Keratinocyte (primary cell): Measurements from ENCODE around the gene ORM1. TPM values are rescaled to one million over a fixed set of nuclear protein-coding genes. Genes with fewer than 3 reads are reported as not detected.

Experiments
- DNase-seq: peaks from one replicate; pipeline ENCODE4 v3.0.0-alpha.2; 2011; ENCODE audit warnings: low read depth, missing footprints, low spot score
- FAIRE-seq: peaks from 2 replicates; lab custom pipeline; 2011; peaks lifted over from hg19 to GRCh38; lab: Jason Lieb, UNC
- H2AFZ ChIP-seq: 2 replicates; pipeline ENCODE4 v1.6.0; 2012; ENCODE audit warnings: low read length, control low read depth, inconsistent platforms; ENCODE audit not compliant: control insufficient read depth
- H3K27ac ChIP-seq: 2 replicates; pipeline ENCODE4 v1.5.1; 2011; ENCODE audit warnings: low read length; ENCODE audit not compliant: control insufficient read depth, insufficient read depth
- H3K27me3 ChIP-seq: 3 replicates; pipeline ENCODE4 v1.6.0; 2011; ENCODE audit warnings: low read length; ENCODE audit not compliant: control insufficient read depth, insufficient read depth; ENCODE audit errors: extremely low read depth
- H3K36me3 ChIP-seq, 2 experiments: 2 replicates in 1 of 2; 3 replicates in 1 of 2; pipeline ENCODE4 v1.5.1; 2011; ENCODE audit warnings: low read length in 2 of 2, mild to moderate bottlenecking in 1 of 2; ENCODE audit not compliant: control insufficient read depth in 2 of 2, insufficient read depth in 2 of 2; ENCODE audit errors: extremely low read depth in 1 of 2
- H3K4me1 ChIP-seq: 3 replicates; pipeline ENCODE4 v1.5.1; 2011; ENCODE audit warnings: low read length; ENCODE audit not compliant: control insufficient read depth, insufficient read depth; ENCODE audit errors: extremely low read depth
- H3K4me2 ChIP-seq: 3 replicates; pipeline ENCODE4 v1.6.0; 2011; ENCODE audit warnings: low read depth, low read length; ENCODE audit not compliant: control insufficient read depth, insufficient read depth; ENCODE audit errors: extremely low read depth
- H3K4me3 ChIP-seq, 3 experiments: fragments of 200-600 bp in 1 of 3; sonication (generic) in 1 of 3; 2 replicates in 2 of 3; 3 replicates in 1 of 3; pipeline ENCODE4 v1.5.1; 2011 to 2016; ENCODE audit warnings: low read length in 3 of 3, mild to moderate bottlenecking in 3 of 3, control low read depth in 2 of 3, inconsistent platforms in 1 of 3, low read depth in 1 of 3, mixed read lengths in 1 of 3, mixed run types in 1 of 3, moderate library complexity in 1 of 3; ENCODE audit not compliant: control insufficient read depth in 2 of 3, insufficient read depth in 2 of 3; ENCODE audit errors: extremely low read depth in 1 of 3
- H3K79me2 ChIP-seq: 2 replicates; pipeline ENCODE4 v1.6.0; 2012; ENCODE audit warnings: low read length; ENCODE audit not compliant: control insufficient read depth, insufficient read depth
- H3K9ac ChIP-seq: 3 replicates; pipeline ENCODE4 v1.6.0; 2011; ENCODE audit warnings: low read length; ENCODE audit not compliant: control insufficient read depth, insufficient read depth; ENCODE audit errors: extremely low read depth
- H3K9me1 ChIP-seq: 3 replicates; pipeline ENCODE4 v1.6.0; 2011; ENCODE audit warnings: low read length; ENCODE audit not compliant: control insufficient read depth, insufficient read depth; ENCODE audit errors: extremely low read depth
- H3K9me3 ChIP-seq: 2 replicates; pipeline ENCODE4 v1.5.1; 2012; ENCODE audit warnings: low read depth, low read length; ENCODE audit not compliant: control insufficient read depth
- H4K20me1 ChIP-seq: 3 replicates; pipeline ENCODE4 v1.6.0; 2011; ENCODE audit warnings: low read length; ENCODE audit not compliant: control insufficient read depth, insufficient read depth; ENCODE audit errors: extremely low read depth
- CTCF ChIP-seq, 3 experiments: IDR thresholded peaks in 1 of 3; conservative IDR thresholded peaks in 1 of 3; optimal IDR thresholded peaks in 1 of 3; 2 replicates in 2 of 3; 3 replicates in 1 of 3; pipeline versions ENCODE3 to v1.5.1; 2011; ENCODE audit warnings: low read length in 3 of 3, mild to moderate bottlenecking in 3 of 3, moderate library complexity in 2 of 3, control low read depth in 1 of 3, inconsistent platforms in 1 of 3; ENCODE audit not compliant: insufficient read depth in 2 of 3; ENCODE audit errors: extremely low read depth in 1 of 3
- EZH2 ChIP-seq: IDR thresholded peaks from one replicate; pipeline ENCODE4 v1.6.1; 2012; ENCODE audit warnings: inconsistent platforms, mild to moderate bottlenecking, low read length, moderate library complexity
- dilution Hi-C: fragments of 300-500 bp; cut with MboI; formaldehyde crosslinking; loops from one replicate; pipeline ENCODE4 v1.7.0; 2020; ENCODE audit warnings: low sequenced_read_pairs; ENCODE audit not compliant: extremely low pct_ligation_motif_present
- polyA plus RNA-seq, 5 experiments: library from polyadenylated mRNA; depleted of rRNA in 3 of 5; stranded (reverse) in 3 of 5; stranded (forward) in 1 of 5; unstranded in 1 of 5; fragments of >200 nt; gene quantifications; 1 replicate in 1 of 5; 2 replicates in 3 of 5; 3 replicates in 1 of 5; pipeline versions ENCODE4 v1.2.1 to v1.2.3, GENCODE V29; 2011 to 2012; ENCODE audit warnings: missing spikeins in 2 of 5, low read depth in 1 of 5, low replicate concordance in 1 of 5

Gene ORM1
- polyA plus RNA-seq, 1 donor (not counting 4 experiments of a cell fraction or from before 2014, with no cell fraction given), result not detected

- Histone ChIP-seq H3K4me3 (no peak overlapping the region), H4K20me1 (no peaks in the 10 kb centered on the region), H3K79me2 (no peaks in the 10 kb centered on the region), H3K4me2 (no peak overlapping the region), H2AFZ (no peak overlapping the region), H3K9me3 (no peaks in the 10 kb centered on the region), H3K27ac (no peak overlapping the region), H3K9ac (no peak overlapping the region), H3K36me3 (peaks cover 6 to 10% of the 10 kb centered on the region in 2 experiments), H3K27me3 (no peaks in the 10 kb centered on the region), H3K9me1 (peaks cover 2% of the 10 kb centered on the region), H3K4me1 (peaks cover 19% of the 10 kb centered on the region)
- DNase-seq, result no peak
- dilution Hi-C loops, result no loop called here
- TF ChIP-seq EZH2 (no peak), CTCF (optimal IDR thresholded peaks at IDR 0.05 in 1 of 3, IDR thresholded peaks at IDR 0.05 in 1 of 3, conservative IDR thresholded peaks at IDR 0.05 in 1 of 3; ENCODE audit: extremely low read depth in 1 of 3, insufficient read depth in 2 of 3, low read length in 3 of 3) (no peak)
- no peak for FAIRE-seq
Measured at GRCh38 chr9:114344188-114344566, 21.3 kb downstream of the ORM1 start.

GRCh38 chr9:114344692-114345091 is 21.8 kb downstream of the ORM1 start:
- H3K4me2 ChIP-seq, result no peak overlapping the region
- no peaks in the 10 kb centered on the region for H3K79me2 ChIP-seq
- no peak overlapping the region for H2AFZ ChIP-seq
- no peak overlapping the region for H3K4me3 ChIP-seq
- peaks cover 6 to 10% of the 10 kb centered on the region in 2 experiments for H3K36me3 ChIP-seq
- H3K9me3 ChIP-seq, result no peaks in the 10 kb centered on the region
- no peaks in the 10 kb centered on the region for H3K27me3 ChIP-seq
- H3K9ac ChIP-seq, result no peak overlapping the region
- H3K9me1 ChIP-seq, result peaks cover 2% of the 10 kb centered on the region
- peaks cover 24% of the 10 kb centered on the region for H3K4me1 ChIP-seq
- dilution Hi-C loops, result no loop called here
- no peak for FAIRE-seq
- DNase-seq, result no peak
- H3K27ac ChIP-seq, result no peak overlapping the region
- H4K20me1 ChIP-seq, result no peaks in the 10 kb centered on the region
- TF ChIP-seq CTCF (optimal IDR thresholded peaks at IDR 0.05 in 1 of 3, IDR thresholded peaks at IDR 0.05 in 1 of 3, conservative IDR thresholded peaks at IDR 0.05 in 1 of 3; ENCODE audit: extremely low read depth in 1 of 3, insufficient read depth in 2 of 3, low read length in 3 of 3) (no peak), EZH2 (no peak)
